GM21723 (cell line): ENCODE measurements around the gene SSC5D.

Experiments used
- ATAC-seq: cut with Tn5 transposase; IDR thresholded peaks from one replicate; pipeline ENCODE4 v1.9.1; 2021; ENCODE audit warnings: mild to moderate bottlenecking, moderate library complexity; ENCODE audit not compliant: unreplicated experiment

The SSC5D gene

GRCh38 chr19:55472463-55472862 lies 15.8 kb upstream of the SSC5D start:
- no peak for ATAC-seq

GRCh38 chr19:55473225-55474012 lies 14.8 kb upstream of the SSC5D start:
- ATAC-seq, result no peak

GRCh38 chr19:55474269-55475265 lies 13.7 kb upstream of the SSC5D start:
- no peak for ATAC-seq

- peak; percentile 86 for ATAC-seq
Measured at GRCh38 chr19:55476100-55476775, 12.0 kb upstream of the SSC5D start, which contains the start of gene ZNF628. TSS of gene ZNF628 (plus strand) at chr19:55476617. CDS start at chr19:55479911, 3,294 bp downstream.

GRCh38 chr19:55477905-55478304 lies 10.3 kb upstream of the SSC5D start:
- no peak for ATAC-seq

GRCh38 chr19:55478364-55478763 lies 9.9 kb upstream of the SSC5D start:
- ATAC-seq, result no peak

GRCh38 chr19:55479045-55479444 lies 9.2 kb upstream of the SSC5D start:
- no peak for ATAC-seq

- ATAC-seq, result no peak
Measured at GRCh38 chr19:55479451-55480230, 8.6 kb upstream of the SSC5D start.

- no peak for ATAC-seq
Measured at GRCh38 chr19:55481148-55481793, 7.0 kb upstream of the SSC5D start.

GRCh38 chr19:55481794-55482155 lies 6.5 kb upstream of the SSC5D start:
- ATAC-seq, result no peak

- ATAC-seq, result no peak
Measured at GRCh38 chr19:55482156-55482961, 5.9 kb upstream of the SSC5D start.

- ATAC-seq, result no peak
Measured at GRCh38 chr19:55482967-55483705, 5.1 kb upstream of the SSC5D start.

- no peak for ATAC-seq
Measured at GRCh38 chr19:55483706-55484592, 4.3 kb upstream of the SSC5D start.

- peak; percentile 64 for ATAC-seq
Measured at GRCh38 chr19:55484593-55485438, 3.4 kb upstream of the SSC5D start, which contains the start of gene NAT14. TSS of gene NAT14 (plus strand) at chr19:55485188. CDS start at chr19:55485709, 521 bp downstream.

GRCh38 chr19:55485439-55486011 lies 2.7 kb upstream of the SSC5D start:
- ATAC-seq, result no peak
